ENCODE measurements around the gene CIDEB. TPM values are rescaled to one million over a fixed set of nuclear protein-coding genes. Genes with fewer than 3 reads are reported as not detected.

Gene CIDEB
- total RNA-seq, 1 experiment from 2014 or later, result not detected

- Histone ChIP-seq H3K27me3 (ENCODE audit: insufficient read depth, low read length) (no peaks in the 10 kb centered on the region), H2AFZ (ENCODE audit: low read length) (no peak overlapping the region), H3K4me1 (ENCODE audit: insufficient read depth, low read length) (no peaks in the 10 kb centered on the region), H3K56ac (ENCODE audit: insufficient read length, low read depth, low read length) (no peak overlapping the region), H3K79me1 (ENCODE audit: insufficient read depth, low read depth, low read length, poor library complexity, severe bottlenecking) (no peaks in the 10 kb centered on the region), H2BK12ac (ENCODE audit: insufficient read length, low read depth, low read length) (no peak overlapping the region), H3K79me2 (ENCODE audit: insufficient read depth, low read length) (no peaks in the 10 kb centered on the region), H3K14ac (ENCODE audit: insufficient read depth, low read length) (no peak overlapping the region), H2BK20ac (ENCODE audit: low read depth, low read length, poor library complexity, severe bottlenecking) (no peak overlapping the region), H4K20me1 (ENCODE audit: control insufficient read depth, insufficient read depth, insufficient read length) (no peaks in the 10 kb centered on the region), H3K4ac (ENCODE audit: low read depth, low read length) (no peak overlapping the region), H3T11ph (ENCODE audit: low read length) (no peak overlapping the region), H3K23ac (ENCODE audit: insufficient read length, low read depth, low read length) (no peak overlapping the region), H3K9me3 (ENCODE audit: control insufficient read depth, low read depth, low read length) (no peaks in the 10 kb centered on the region), H3K23me2 (ENCODE audit: insufficient read length, low read depth, low read length, poor library complexity, severe bottlenecking) (no peaks in the 10 kb centered on the region), H4K8ac (replicated peaks; ENCODE audit: insufficient read length, low read depth, low read length) (no peak overlapping the region), H3K9ac (ENCODE audit: extremely low read depth, insufficient read length, low read length) (no peak overlapping the region), H4K91ac (ENCODE audit: insufficient read length, low read depth, low read length) (no peak overlapping the region), H2BK15ac (ENCODE audit: low read depth, low read length) (no peak overlapping the region), H4K5ac (ENCODE audit: insufficient read length, low read depth, low read length) (no peak overlapping the region), H2BK5ac (ENCODE audit: insufficient read length, low read length) (no peak overlapping the region), H3K4me2 (ENCODE audit: insufficient read depth, insufficient read length, low read length) (no peak overlapping the region), H3K27ac (ENCODE audit: insufficient read length, low read depth, low read length) (no peak overlapping the region), H3K18ac (ENCODE audit: insufficient read length, low read depth, low read length) (no peak overlapping the region), H2BK120ac (ENCODE audit: low read depth, low read length, poor library complexity, severe bottlenecking) (no peak overlapping the region), H2AK5ac (ENCODE audit: insufficient read length, low read length) (no peak overlapping the region)
- no peaks in the 10 kb centered on the region; a peak in 1 of 4 replicates for H3K4me1 Mint-ChIP-seq
- H3K36me3 Mint-ChIP-seq (ENCODE audit: insufficient read depth in 1 of 3, low read depth in 3 of 3), result no peaks in the 10 kb centered on the region
- H3K9me3 Mint-ChIP-seq, result no peaks in the 10 kb centered on the region
- TF ChIP-seq, protein P1, sequence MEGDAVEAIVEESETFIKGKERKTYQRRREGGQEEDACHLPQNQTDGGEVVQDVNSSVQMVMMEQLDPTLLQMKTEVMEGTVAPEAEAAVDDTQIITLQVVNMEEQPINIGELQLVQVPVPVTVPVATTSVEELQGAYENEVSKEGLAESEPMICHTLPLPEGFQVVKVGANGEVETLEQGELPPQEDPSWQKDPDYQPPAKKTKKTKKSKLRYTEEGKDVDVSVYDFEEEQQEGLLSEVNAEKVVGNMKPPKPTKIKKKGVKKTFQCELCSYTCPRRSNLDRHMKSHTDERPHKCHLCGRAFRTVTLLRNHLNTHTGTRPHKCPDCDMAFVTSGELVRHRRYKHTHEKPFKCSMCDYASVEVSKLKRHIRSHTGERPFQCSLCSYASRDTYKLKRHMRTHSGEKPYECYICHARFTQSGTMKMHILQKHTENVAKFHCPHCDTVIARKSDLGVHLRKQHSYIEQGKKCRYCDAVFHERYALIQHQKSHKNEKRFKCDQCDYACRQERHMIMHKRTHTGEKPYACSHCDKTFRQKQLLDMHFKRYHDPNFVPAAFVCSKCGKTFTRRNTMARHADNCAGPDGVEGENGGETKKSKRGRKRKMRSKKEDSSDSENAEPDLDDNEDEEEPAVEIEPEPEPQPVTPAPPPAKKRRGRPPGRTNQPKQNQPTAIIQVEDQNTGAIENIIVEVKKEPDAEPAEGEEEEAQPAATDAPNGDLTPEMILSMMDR (conservative IDR thresholded peaks at IDR 0.05), result no peak
- no peaks in the 10 kb centered on the region; the same call in 1 of the 2 replicates for H3K27me3 Mint-ChIP-seq (ENCODE audit: low read depth)
- H3K4me3 Mint-ChIP-seq, result no peak overlapping the region
- H3K27ac Mint-ChIP-seq, result no peak overlapping the region
- no peak for DNase-seq
- no CpG with 5 or more reads among the region's 9 CpGs for WGBS (ENCODE audit: extremely low coverage, insufficient read length, low lambda C conversion rate)
Observed at GRCh38 chr14:24258119-24258518, 49.7 kb downstream of the CIDEB start.
